GM10847 (cell line): ENCODE results near the gene MAP3K5.

Experiments
- POLR2A ChIP-seq: IDR thresholded peaks from 2 replicates; pipeline ENCODE4 v1.6.1; 2011; ENCODE audit not compliant: insufficient read length; ENCODE audit errors: extremely low read depth

MAP3K5 gene

GRCh38 chr6:136747507-136747906, 44.8 kb downstream of the MAP3K5 start:
- no peak for TF ChIP-seq POLR2A

GRCh38 chr6:136745300-136745699, 47.0 kb downstream of the MAP3K5 start:
- TF ChIP-seq POLR2A: no peak

- no peak for TF ChIP-seq POLR2A
Observed at GRCh38 chr6:136744889-136745288, 47.4 kb downstream of the MAP3K5 start.

- TF ChIP-seq POLR2A: no peak
Observed at GRCh38 chr6:136742125-136742524, 50.2 kb downstream of the MAP3K5 start.

GRCh38 chr6:136740050-136740974, 52.0 kb downstream of the MAP3K5 start:
- TF ChIP-seq POLR2A: no peak

GRCh38 chr6:136739501-136739900, 52.8 kb downstream of the MAP3K5 start:
- no peak for TF ChIP-seq POLR2A

- no peak for TF ChIP-seq POLR2A
Observed at GRCh38 chr6:136739071-136739470, 53.2 kb downstream of the MAP3K5 start.

- TF ChIP-seq POLR2A: no peak
Observed at GRCh38 chr6:136738692-136739057, 53.6 kb downstream of the MAP3K5 start.

- no peak for TF ChIP-seq POLR2A
Observed at GRCh38 chr6:136737871-136738691, 54.2 kb downstream of the MAP3K5 start.

GRCh38 chr6:136737374-136737844, 54.9 kb downstream of the MAP3K5 start:
- TF ChIP-seq POLR2A: no peak

- TF ChIP-seq POLR2A: no peak
Observed at GRCh38 chr6:136736281-136736960, 55.9 kb downstream of the MAP3K5 start.

- TF ChIP-seq POLR2A: no peak
Observed at GRCh38 chr6:136734977-136735376, 57.3 kb downstream of the MAP3K5 start.

GRCh38 chr6:136732889-136733288, 59.4 kb downstream of the MAP3K5 start:
- TF ChIP-seq POLR2A: no peak

GRCh38 chr6:136729832-136730231, 62.4 kb downstream of the MAP3K5 start:
- TF ChIP-seq POLR2A: no peak

GRCh38 chr6:136728976-136729515, 63.2 kb downstream of the MAP3K5 start:
- TF ChIP-seq POLR2A: no peak
